Measurements from ENCODE around the gene MND1. TPM values are rescaled to one million over a fixed set of nuclear protein-coding genes. Genes with fewer than 3 reads are reported as not detected.

MND1 gene, protein sequence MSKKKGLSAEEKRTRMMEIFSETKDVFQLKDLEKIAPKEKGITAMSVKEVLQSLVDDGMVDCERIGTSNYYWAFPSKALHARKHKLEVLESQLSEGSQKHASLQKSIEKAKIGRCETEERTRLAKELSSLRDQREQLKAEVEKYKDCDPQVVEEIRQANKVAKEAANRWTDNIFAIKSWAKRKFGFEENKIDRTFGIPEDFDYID
- total RNA-seq (2022; extraction: Qiagen RNA extraction; ENCODE audit: low read depth), result 12.3 to 21.1 TPM (median 12.8 TPM) in 5 replicates

DNA sequence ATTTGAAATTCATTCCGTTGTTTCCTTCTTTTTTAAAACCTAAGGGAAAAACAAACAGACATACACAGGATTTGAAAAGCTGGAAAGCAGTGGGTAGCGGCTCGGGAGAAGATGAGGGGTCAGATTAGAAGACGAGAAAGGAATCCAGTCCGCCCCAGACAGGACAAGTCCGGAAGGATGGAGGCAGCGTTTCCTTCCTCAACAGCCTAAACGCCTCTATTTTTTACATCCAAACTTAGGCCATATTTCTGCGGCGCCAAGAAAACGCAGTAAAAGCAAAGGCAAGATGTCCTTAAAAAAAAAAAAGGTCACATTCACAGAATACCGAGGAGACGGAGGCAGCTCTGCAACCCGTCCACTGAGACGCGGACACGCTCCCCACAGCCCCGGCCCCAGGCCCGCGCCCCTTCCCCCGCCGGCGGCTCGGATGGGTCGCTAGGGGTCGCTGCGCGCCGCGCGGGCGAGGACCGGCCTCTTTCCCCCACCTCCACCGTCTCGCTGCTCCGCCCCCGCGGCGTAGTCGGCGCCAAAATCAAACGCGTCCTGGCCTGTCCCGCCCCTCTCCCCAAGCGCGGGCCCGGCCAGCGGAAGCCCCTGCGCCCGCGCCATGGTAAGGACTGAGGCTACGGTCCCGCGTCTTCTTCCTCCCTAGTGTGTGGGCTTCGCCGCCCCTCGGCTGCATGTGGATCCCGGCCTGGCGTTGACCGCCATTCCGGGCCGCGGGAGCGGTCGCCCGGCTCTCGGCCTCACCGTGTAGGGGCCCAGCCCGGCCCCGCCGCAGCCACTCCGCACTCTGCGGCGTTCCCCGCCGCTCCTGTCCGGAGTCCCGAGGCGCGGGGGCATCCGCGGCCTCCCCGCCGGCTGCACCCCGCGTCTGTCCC lies at the start of gene MND1:
MND1 (plus strand) TSS at position 558 of the 881 bp plus-strand sequence; CDS start at position 608, 50 bp downstream.

Other genes starting within 250 kb of the MND1 start
- gene TRIM2, start 140.2 kb upstream of the MND1 start, total RNA-seq (2022; extraction: Qiagen RNA extraction; ENCODE audit: low read depth), result 0.30 to 0.91 TPM (median 0.78 TPM) in 5 replicates
- 4.6 to 6.6 TPM (median 4.9 TPM) in 5 replicates for gene TMEM131L, start 121.7 kb downstream of the MND1 start, total RNA-seq (2022; extraction: Qiagen RNA extraction; ENCODE audit: low read depth)

Measured in A549 treated with ZK216348 at 1 μM for 4 hours (cell line).